Fibroblast of lung (primary cell): ENCODE results near the gene LDLRAD4. TPM values are rescaled to one million over a fixed set of nuclear protein-coding genes. Genes with fewer than 3 reads are reported as not detected.

Source experiments
- DNase-seq, 2 donors: peaks; one replicate each; pipeline versions ENCODE4 v3.0.0 to v3.0.0-alpha.2; 2010; ENCODE audit warnings: low read depth in 2 of 2
- H2AFZ ChIP-seq: 2 replicates; pipeline ENCODE4 v1.5.1; 2012; ENCODE audit warnings: low read length, control low read depth, inconsistent platforms
- H3K27ac ChIP-seq: 2 replicates; pipeline ENCODE4 v1.5.1; 2011; ENCODE audit warnings: low read length, control low read depth; ENCODE audit not compliant: insufficient read depth
- H3K27me3 ChIP-seq: 2 replicates; pipeline ENCODE4 v1.5.1; 2011; ENCODE audit warnings: mild to moderate bottlenecking, low read length; ENCODE audit not compliant: control insufficient read depth, insufficient read depth
- H3K36me3 ChIP-seq: 2 replicates; pipeline ENCODE4 v1.5.1; 2011; ENCODE audit warnings: low read length; ENCODE audit not compliant: control insufficient read depth, insufficient read depth
- H3K4me1 ChIP-seq: 2 replicates; pipeline ENCODE4 v1.5.1; 2011; ENCODE audit warnings: low read length; ENCODE audit not compliant: control insufficient read depth, insufficient read depth; ENCODE audit errors: extremely low read depth
- H3K4me2 ChIP-seq: 2 replicates; pipeline ENCODE4 v1.5.1; 2011; ENCODE audit warnings: low read length, control low read depth; ENCODE audit not compliant: insufficient read depth; ENCODE audit errors: extremely low read depth
- H3K4me3 ChIP-seq, 4 experiments: fragments of 200-600 bp in 1 of 4; sonication (generic) in 1 of 4; replicated peaks in 1 of 4; 2 replicates each; pipeline ENCODE4 v1.5.1; 2011 to 2016; ENCODE audit warnings: low read length in 4 of 4, low read depth in 3 of 4, mild to moderate bottlenecking in 3 of 4, control low read depth in 2 of 4, inconsistent platforms in 1 of 4, mixed read lengths in 1 of 4; ENCODE audit not compliant: insufficient read depth in 1 of 4; ENCODE audit errors: control extremely low read depth in 1 of 4
- H3K79me2 ChIP-seq: 2 replicates; pipeline ENCODE4 v1.5.1; 2012; ENCODE audit warnings: mild to moderate bottlenecking, low read length, inconsistent platforms; ENCODE audit not compliant: control insufficient read depth, insufficient read depth
- H3K9ac ChIP-seq: 2 replicates; pipeline ENCODE4 v1.5.1; 2011; ENCODE audit warnings: mild to moderate bottlenecking, low read length, control low read depth; ENCODE audit not compliant: insufficient read depth
- H3K9me3 ChIP-seq: 2 replicates; pipeline ENCODE4 v1.5.1; 2012; ENCODE audit warnings: low read depth, low read length; ENCODE audit not compliant: control insufficient read depth, insufficient read depth
- H4K20me1 ChIP-seq: 2 replicates; pipeline ENCODE4 v1.5.1; 2011; ENCODE audit warnings: low read length; ENCODE audit not compliant: control insufficient read depth, insufficient read depth; ENCODE audit errors: extremely low read depth
- CTCF ChIP-seq, 2 donors: IDR thresholded peaks in 1 of 2; conservative IDR thresholded peaks in 1 of 2; 1 replicate in 1 of 2; 2 replicates in 1 of 2; pipeline ENCODE4 v1.5.1; 2011 to 2012; ENCODE audit warnings: low read length in 2 of 2, control low read depth in 1 of 2, inconsistent platforms in 1 of 2, low read depth in 1 of 2, mild to moderate bottlenecking in 1 of 2
- EZH2 ChIP-seq: IDR thresholded peaks from 2 replicates; pipeline ENCODE4 v1.5.1; 2012; ENCODE audit warnings: low read length, control low read depth, mild to moderate bottlenecking; ENCODE audit errors: missing control alignments
- polyA plus RNA-seq, 2 donors: library from polyadenylated mRNA; depleted of rRNA in 1 of 2; stranded (reverse) in 1 of 2; unstranded in 1 of 2; fragments of >200 nt; gene quantifications; 2 replicates each; pipeline ENCODE4 v1.2.1, GENCODE V29; 2011 to 2012; ENCODE audit warnings: missing spikeins in 1 of 2
- total RNA-seq: library from RNA; depleted of rRNA; stranded (reverse); fragments of >200 nt; gene quantifications from 2 replicates; pipeline ENCODE4 v1.2.1, GENCODE V29; 2014

LDLRAD4 gene
- total and polyA plus RNA-seq, 2 donors (not counting 1 experiment from before 2014, with no cell fraction given): not detected

GRCh38 chr18:13485604-13486003 lies 267.0 kb downstream of the LDLRAD4 start:
- no peaks in the 10 kb centered on the region for H3K79me2 ChIP-seq
- DNase-seq: no peak
- no peak overlapping the region for H3K9ac ChIP-seq
- H3K4me1 ChIP-seq: no peaks in the 10 kb centered on the region
- no peaks in the 10 kb centered on the region for H3K36me3 ChIP-seq
- H3K4me3 ChIP-seq: no peak overlapping the region
- H4K20me1 ChIP-seq: no peaks in the 10 kb centered on the region
- no peak overlapping the region for H3K27ac ChIP-seq
- no peak overlapping the region for H3K4me2 ChIP-seq
- no peak overlapping the region for H2AFZ ChIP-seq
- TF ChIP-seq CTCF (conservative IDR thresholded peaks at IDR 0.05 in 1 of 2, IDR thresholded peaks at IDR 0.05 in 1 of 2; ENCODE audit: low read depth in 1 of 2, low read length in 2 of 2) (no peak), EZH2 (no peak)
- no peaks in the 10 kb centered on the region for H3K27me3 ChIP-seq
- H3K9me3 ChIP-seq: no peaks in the 10 kb centered on the region

- TF ChIP-seq EZH2 (no peak), CTCF (conservative IDR thresholded peaks at IDR 0.05 in 1 of 2, IDR thresholded peaks at IDR 0.05 in 1 of 2; ENCODE audit: low read depth in 1 of 2, low read length in 2 of 2) (no peak)
- DNase-seq: no peak
- no peaks in the 10 kb centered on the region for H3K9me3 ChIP-seq
- no peak overlapping the region for H3K9ac ChIP-seq
- H3K27me3 ChIP-seq: no peaks in the 10 kb centered on the region
- no peaks in the 10 kb centered on the region for H3K36me3 ChIP-seq
- H2AFZ ChIP-seq: no peak overlapping the region
- no peaks in the 10 kb centered on the region for H4K20me1 ChIP-seq
- H3K79me2 ChIP-seq: no peaks in the 10 kb centered on the region
- no peak overlapping the region for H3K4me3 ChIP-seq
- H3K4me2 ChIP-seq: no peak overlapping the region
- no peaks in the 10 kb centered on the region for H3K4me1 ChIP-seq
- no peak overlapping the region for H3K27ac ChIP-seq
Observed at GRCh38 chr18:13486284-13486683, 267.7 kb downstream of the LDLRAD4 start.

GRCh38 chr18:13486686-13487085 lies 268.1 kb downstream of the LDLRAD4 start:
- H3K9me3 ChIP-seq: no peaks in the 10 kb centered on the region
- H2AFZ ChIP-seq: no peak overlapping the region
- H3K4me3 ChIP-seq: no peak overlapping the region
- H3K9ac ChIP-seq: no peak overlapping the region
- H3K4me1 ChIP-seq: no peaks in the 10 kb centered on the region
- no peak for TF ChIP-seq EZH2
- TF ChIP-seq CTCF (conservative IDR thresholded peaks at IDR 0.05 in 1 of 2, IDR thresholded peaks at IDR 0.05 in 1 of 2; ENCODE audit: low read depth in 1 of 2, low read length in 2 of 2): no peak
- no peak for DNase-seq
- no peaks in the 10 kb centered on the region for H4K20me1 ChIP-seq
- H3K27ac ChIP-seq: no peak overlapping the region
- no peaks in the 10 kb centered on the region for H3K27me3 ChIP-seq
- H3K79me2 ChIP-seq: no peaks in the 10 kb centered on the region
- no peaks in the 10 kb centered on the region for H3K36me3 ChIP-seq
- no peak overlapping the region for H3K4me2 ChIP-seq
